DMS53 treated with DMSO at 0.1 percent for 48 hours (cell line): Measurements from ENCODE around the gene PSRC1.
A peak's percentile ranks its signal among the peaks of the same experiment; 100 is the strongest.

Experiments
- DNase-seq: peaks from one replicate; lab custom pipeline; 2025; ENCODE audit not compliant: unreplicated experiment; lab: John Stamatoyannopoulos, UW

The PSRC1 gene

DNA sequence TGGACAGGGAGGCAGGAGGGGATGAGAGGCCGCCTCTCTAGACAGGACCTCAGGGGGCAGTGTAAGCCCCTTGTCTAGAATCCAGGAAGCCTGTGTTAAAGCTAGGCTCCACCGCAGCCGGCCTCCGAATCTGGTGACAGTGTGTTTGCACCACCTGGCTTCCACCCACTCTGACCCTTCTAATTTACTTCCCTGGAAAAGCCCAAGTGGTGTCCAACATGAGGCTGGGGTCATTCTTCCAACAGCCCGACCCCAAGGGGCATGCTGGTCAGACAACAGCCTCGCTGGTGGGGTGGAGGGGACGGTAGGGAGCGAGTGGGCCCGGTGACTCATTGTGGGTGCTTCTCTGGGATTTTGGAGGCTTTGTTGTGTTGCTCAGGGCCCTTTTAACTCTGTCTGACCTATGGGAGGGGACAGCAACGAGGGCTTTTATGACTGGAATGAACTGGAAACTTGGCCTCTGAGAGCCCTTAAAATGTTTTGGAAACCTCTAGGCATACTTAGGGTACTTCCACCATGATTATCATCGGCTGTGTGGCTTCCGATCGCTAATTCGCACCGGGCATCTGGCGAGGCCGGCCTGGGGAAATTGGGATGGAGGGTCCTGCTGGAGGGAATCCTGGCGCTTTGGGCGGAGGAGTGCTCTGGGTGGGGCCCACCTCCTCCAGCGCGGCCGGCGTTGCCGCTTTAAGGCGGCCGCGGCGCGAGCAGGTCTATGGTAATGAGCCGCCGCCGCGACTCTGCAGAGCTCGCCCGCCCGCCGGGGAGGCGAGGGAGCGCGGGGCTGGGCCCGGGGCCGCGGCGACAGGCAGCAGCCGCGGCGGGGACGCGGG, 33.9 kb downstream of the PSRC1 start, which contains the start of gene CELSR2:
CELSR2 (plus strand) TSS at position 743 of the 833 bp plus-strand sequence. CDS start 541 bp downstream, outside the sequence.
- DNase-seq = peak; percentile 33

DNA sequence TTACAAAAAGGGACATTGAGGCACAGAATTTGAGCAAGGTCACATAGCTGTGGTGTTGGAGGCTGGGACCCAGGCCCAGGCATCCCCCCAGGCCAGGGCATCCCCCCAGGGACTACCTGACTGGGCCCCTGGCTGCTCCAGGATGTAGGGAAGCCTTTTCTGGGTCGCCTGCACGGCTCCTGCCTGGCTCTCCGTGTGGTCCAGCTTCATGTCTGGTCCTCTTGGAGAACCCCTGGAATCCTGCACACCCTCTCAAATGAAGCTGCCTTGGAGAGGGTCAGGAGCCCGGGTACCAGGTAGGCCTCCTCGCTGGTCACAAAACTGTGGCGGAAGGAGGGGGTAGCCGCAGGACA, 34.5 kb downstream of the PSRC1 start:
- no peak for DNase-seq

DNA sequence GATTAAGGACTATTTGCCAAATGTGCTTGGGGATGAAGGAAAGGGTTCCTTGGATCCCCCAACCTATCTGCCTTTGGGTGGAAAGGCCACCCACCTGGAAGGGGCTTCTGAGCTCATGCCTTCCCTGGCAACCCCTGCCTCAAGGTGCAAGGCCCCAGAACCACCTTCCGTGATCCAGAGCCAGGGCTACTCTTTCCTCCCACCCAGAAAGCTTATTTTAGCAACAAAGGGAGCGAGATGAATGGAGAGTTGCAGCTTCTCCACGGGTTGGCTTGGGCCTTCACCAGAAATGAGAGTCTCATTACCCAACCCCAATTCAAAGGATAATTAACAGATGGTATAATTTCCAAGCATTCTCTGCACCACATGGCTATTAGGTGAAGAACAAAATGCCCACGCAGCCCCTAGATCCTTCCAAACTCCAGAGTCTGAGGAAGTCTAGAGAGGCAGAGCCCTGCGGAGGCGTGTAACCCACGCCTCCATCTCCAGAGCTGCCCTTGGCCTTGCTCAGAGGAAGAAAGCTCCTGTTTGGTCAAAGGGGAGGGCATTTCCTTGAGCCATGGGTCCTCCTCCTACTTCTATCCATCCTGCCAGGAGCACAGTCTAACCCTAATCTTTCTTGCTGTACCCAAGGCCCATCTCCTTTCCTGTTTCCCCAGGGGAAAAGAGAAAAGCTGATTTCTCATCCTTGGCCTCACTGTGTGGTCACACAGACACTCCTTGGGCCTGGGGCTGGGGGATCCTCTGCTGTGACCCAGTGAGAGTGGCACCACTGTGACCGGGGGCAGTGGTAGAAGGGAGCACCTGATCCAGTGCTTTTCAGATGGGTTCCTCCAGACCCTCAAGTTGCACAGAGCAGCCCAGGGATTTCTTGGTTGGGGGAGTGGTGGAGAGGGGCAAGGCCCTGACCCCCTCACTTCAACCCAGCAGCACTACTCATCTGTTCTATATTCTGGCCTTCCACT, 35.3 kb downstream of the PSRC1 start:
- no peak for DNase-seq

DNA sequence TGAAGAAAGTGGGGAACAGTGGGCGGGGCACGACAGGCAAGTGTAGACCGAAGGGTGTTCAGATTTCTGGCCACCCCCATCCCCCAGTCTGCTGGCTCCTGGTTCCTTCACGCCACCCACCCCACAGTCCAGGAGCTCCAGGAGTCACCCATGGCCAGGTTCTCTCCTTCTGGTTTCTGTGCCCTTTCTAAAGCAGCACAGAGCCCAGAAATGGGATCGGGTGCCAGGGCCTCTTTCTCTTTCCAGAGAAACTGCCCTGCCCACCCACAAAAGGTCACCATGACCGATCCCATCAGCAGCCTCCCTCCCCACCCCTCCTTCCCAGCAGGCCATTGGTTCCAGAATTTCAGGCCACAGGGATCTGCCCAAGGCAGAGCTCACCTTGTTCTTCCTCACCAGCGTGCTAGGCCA, 36.8 kb downstream of the PSRC1 start:
- DNase-seq = no peak

GRCh38 chr1:109243860-109244552, 38.9 kb downstream of the PSRC1 start:
- no peak for DNase-seq

- no peak for DNase-seq
Observed at GRCh38 chr1:109243221-109243620, 39.7 kb downstream of the PSRC1 start.

- no peak for DNase-seq
Observed at GRCh38 chr1:109242387-109242786, 40.6 kb downstream of the PSRC1 start.

GRCh38 chr1:109241841-109242345, 41.1 kb downstream of the PSRC1 start:
- DNase-seq = no peak

GRCh38 chr1:109241344-109241743, 41.6 kb downstream of the PSRC1 start:
- DNase-seq = no peak

DNA sequence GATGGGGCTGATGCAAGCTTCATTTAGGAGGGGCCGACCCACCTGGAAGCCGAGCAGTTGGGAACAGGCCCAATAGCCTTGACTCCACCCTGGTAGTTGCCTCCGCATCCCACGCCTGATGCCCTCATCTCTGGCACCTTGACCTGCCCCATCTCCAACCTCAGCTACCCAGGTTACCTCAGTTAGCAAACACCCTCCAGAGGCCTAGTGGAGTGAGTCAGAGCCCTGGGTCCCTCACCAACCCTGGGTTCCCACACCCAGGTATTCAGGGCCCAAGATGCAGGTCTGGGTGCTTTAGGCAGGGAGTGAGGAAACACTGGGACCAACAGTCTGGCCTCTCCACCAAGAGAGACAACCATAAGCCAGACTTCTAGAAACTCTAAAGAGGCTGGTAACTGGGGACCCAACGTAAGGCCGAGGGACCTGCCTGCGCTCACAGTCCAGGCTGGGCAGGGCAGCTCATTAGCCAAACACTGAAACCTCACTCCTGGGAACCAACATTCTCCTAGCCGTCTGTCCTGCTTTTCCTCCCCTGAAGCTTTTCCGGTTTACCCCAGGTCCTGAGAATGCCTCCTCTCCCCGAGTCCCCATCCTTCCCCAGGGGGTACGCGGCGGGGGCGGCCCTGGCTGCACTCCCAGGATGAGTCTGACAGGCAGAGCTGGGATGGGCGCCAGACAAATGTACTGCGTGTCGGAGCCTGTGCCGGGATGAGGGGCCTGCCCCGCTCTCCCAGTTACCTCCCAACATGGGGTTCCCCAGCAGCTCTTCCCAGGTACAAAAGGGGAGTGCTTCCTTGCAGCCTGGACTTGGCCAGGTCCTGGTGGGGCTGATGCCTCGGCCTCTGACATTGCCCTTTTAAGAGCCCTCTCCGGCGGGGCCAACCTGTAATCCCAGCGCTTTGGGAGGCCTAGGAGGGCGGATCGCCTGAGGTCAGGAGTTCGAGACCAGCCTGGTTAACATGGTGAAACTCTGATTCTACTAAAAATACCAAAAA, 42.5 kb downstream of the PSRC1 start:
- peak; percentile 16 for DNase-seq

DNA sequence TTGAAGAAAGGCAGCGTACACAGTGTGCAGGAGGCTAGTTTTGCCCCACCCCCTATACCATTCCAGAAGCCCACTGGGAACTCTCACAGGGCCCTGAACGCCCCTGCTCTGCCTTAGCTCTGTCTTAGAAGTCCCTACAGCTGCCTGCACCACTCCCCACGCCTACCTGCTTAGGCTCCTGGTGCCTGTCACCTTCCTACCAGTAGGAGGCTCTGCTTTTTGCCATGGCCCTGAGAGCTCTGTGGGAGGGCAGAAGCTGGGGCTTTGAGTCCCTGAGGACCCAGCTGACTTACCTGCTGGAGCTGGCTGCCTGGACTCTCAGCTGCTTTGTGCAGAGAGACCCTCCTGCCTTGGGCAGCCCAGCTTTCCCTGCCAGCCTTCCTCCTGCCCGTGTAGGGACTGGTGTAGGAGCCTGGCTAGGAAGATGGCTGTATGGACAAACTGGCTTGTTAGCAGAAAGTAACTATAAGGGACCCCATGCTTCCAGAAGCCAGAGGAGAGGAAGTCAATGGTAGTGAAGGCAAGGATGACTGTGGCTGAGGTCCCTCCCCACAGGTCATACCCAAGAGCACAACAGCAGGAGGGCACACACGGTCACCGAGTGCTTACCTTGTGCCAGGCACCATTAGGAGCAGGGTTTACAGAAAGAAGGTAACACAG, 43.4 kb downstream of the PSRC1 start:
- DNase-seq = peak; percentile 32

- DNase-seq = no peak
Observed at GRCh38 chr1:109239047-109239408, 43.9 kb downstream of the PSRC1 start.

- no peak for DNase-seq
Observed at GRCh38 chr1:109238382-109238781, 44.6 kb downstream of the PSRC1 start.

DNA sequence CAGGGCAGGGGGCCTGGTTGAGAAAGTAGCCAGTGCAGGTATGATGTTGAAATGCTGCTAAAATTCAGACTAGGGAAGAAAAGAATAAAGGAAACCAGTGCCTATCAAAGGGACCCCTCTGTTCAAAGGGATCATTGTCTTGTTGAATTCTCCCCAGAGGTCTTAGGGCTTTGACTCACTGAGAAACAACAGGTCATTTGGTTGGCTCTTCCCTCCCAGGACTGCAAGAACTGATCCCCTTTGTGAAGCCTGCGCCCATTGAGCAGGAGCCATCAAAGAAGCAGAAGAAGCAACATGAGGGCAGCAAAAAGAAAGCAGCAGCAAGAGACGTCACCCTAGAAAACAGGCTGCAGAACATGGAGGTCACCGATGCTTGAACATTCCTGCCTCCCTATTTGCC, 45.4 kb downstream of the PSRC1 start:
- DNase-seq = no peak

- DNase-seq = no peak
Observed at GRCh38 chr1:109235137-109235536, 47.8 kb downstream of the PSRC1 start.

DNA sequence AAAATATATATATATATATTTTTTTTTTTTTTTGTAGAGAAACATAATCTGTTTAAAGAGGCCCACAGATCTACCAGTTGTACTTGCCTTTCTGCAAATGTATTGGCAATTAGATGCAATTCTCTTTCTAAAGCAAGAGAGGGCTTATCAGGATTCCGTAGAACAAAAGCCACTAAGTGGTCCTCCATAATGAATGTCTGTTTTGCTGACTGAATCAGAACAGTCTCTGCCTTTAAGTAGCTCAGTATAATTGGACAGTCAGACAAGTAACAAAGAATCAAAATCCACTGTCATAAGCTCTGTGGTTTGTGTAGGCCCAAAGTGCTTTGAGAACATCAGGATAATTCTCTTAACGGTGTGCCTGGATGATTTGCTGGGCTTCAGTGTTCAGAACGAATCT, 51.9 kb downstream of the PSRC1 start:
- no peak for DNase-seq
